Ureter (tissue), 1 donor: ENCODE data around the gene EIF3K. TPM values are rescaled to one million over a fixed set of nuclear protein-coding genes. Genes with fewer than 3 reads are reported as not detected.

ENCODE experiments used
- DNase-seq: peaks from one replicate; pipeline ENCODE4 v3.0.0-alpha.2; 2020; ENCODE audit warnings: low spot score
- total RNA-seq: library from RNA; stranded (reverse); gene quantifications from one replicate; pipeline ENCODE4 v1.2.4, GENCODE V29; 2023
- donor health status: DM: yes; HTN: yes; CAD: no.

Gene EIF3K
- total RNA-seq, 1 donor from 2014 or later = 322 TPM

DNA sequence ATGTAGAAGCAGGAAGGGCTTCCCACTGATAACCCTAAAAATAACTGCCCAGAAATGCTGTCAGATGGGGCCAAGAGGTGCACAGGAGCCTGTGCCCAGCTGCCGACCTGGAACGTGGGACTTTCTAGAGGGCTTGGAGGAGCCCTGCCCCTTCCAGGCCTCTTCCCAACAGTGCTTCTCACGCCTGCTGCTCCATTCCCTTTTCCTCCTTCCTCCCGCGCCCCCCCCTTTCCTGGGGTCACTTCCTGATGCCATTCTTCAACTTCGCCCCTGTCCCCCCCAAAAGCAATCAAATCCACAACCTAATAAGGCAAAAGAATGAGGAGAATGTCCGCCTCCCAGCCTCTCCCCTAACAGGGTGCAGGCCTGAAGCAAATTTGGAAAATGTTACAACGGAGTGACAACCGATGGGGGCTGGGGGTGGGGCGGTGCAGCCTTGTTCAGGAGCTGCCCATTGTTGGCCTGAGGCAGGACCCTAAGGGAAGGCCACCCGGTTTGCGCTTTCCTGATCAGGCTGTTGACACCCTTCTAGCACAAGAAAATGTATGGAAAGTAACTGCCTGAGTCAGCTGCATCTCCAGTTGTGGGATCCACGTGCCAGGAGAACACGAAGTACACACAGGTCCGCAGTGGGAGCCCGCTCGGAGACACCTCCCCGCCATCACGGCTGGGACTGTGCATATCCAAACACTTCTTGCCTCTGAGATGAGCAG, 47.1 kb downstream of the EIF3K start:
- peak; percentile 81 for DNase-seq

DNA sequence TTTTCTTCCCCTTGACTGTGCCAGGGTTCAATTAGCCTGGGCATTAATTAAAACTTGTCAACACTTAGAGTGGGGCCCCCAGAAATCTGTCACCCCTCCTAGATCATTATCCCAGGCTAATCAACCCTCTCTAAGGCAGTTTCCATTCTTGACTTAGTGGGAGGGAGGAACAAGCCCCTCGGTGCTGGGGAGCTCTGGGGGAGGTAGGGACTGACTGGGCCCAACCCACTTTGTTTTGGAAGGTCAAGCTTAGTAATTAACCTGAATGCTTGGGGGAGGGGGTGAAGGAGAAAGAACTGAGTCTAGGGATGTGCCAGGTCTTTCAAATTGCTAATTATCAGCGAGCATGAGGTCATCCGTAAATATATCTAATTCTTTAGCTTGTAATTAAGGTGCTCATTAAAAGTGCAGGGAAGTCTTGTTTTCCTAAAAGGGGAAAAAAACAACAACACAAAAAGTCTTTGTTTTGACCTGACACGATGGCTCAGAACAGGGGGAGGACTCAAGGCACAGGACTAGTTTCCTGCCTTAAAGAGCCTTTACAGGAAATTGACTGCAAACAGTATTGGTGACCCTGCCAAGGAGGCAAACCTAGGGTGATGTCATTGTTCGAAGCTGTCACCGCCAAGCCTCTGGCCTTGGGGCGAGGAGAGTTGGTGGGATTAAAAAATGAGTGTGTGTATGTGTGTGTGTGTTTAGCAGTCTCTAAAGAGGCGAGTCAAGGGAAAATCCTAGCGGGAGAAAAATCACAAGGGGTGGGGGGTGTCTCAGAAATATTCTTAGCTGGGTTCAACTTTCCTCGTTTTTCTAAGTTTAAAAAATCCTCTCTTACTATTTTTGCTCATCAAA, 47.9 kb downstream of the EIF3K start:
- DNase-seq = no peak

DNA sequence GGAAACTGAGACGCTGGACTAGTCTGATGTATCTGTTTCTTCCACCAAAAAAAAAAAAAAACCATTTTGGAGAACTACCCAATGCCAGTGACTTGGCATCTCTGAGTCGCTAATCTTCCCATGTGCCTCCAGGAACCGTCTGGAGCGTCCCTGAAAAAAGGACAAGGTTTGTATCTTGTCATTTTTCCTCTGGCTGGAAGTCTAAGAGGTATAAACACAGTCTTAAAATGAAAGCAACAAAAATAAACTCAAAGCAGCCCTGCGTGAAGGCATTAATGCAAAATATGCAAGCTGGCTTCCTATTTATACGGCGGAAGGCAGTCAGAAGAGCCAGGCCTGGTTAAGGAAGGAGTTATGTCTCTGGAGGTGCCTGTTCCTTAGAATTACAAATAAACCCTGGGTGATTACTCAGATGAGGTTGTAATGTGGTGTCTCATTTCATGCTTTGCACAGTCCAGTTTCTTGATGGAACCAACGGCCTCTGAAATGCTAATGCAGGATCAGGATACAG, 48.7 kb downstream of the EIF3K start:
- no peak for DNase-seq

DNA sequence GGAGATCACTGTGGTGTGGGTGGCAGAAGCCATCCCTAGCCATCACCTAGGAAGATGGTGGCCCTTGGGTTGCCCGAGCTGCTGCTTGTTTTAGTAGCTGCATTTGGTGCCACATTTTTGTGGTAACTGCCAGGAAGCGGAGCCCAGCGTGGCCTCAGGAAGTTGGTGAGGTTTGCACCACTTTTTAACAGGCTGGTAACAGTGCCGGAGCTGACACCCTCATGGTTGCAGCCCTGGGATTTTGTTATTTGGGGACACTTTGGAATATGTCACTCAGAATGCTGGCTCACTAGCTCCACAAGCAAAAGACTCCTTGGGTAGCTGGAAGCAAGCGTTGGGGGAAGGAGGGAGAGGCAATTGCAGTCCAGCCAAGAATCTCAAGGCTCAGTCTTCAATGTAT, 50.6 kb downstream of the EIF3K start:
- DNase-seq = no peak

DNA sequence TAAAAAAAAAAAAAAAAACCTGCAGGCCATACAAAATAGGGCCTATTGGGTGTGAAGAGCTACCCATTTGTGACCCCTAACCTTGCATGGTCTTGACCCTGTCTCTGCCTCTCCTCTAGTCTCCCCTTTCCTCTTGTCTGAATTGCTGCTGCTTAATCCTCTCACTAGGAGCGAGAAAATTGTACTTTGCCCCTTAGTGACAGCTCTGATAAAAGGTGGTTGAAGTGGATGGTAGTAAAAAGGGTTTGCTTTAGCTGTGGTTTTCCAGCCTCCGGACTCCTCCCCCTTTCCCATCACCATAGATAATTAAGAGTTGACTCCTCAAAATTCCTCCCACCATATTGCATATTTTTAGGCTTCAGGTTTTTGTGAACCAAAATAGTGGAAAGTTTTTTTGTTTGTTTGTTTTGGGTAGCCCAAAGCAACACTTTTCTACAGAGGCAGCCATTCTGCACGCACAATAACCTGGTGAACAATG, 52.0 kb downstream of the EIF3K start:
- DNase-seq = no peak

DNA sequence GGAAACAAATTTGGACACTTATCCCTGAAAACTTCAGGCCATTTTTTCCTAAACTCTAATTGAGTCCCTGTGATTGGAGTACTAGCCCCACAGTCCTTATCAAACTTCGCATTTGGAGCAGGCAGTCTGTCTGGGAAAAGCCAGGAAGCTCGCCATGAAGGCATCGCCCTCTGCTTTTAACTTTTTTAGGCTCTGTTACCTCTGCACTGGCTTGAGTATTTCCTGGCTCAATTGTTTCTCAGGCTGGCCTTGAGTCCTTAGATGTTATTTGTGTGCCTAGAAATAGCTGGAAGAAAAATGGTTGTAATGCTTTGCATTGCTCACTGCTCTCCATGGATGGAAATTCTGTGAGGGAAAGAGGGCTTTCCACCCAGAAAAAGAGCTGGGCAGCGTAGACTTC, 52.7 kb downstream of the EIF3K start:
- DNase-seq = no peak

DNA sequence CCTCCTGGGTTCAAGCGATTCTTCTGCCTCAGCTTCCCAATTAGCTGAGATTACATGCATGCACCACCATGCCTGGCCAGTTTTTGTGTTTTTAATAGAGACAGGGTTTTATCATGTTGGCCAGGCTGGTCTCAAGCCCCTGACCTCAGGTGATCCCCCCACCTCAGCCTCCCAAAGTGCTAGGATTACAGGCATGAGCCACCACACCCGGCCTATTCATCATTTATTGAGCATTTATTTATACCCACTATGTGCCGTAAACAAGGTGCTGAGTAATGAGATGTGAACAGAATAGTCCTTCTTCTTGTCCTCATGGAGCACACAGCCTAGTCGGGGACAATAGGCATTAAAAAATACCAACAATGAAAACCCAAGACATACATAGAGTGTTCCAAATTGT, 54.0 kb downstream of the EIF3K start:
- no peak for DNase-seq

DNA sequence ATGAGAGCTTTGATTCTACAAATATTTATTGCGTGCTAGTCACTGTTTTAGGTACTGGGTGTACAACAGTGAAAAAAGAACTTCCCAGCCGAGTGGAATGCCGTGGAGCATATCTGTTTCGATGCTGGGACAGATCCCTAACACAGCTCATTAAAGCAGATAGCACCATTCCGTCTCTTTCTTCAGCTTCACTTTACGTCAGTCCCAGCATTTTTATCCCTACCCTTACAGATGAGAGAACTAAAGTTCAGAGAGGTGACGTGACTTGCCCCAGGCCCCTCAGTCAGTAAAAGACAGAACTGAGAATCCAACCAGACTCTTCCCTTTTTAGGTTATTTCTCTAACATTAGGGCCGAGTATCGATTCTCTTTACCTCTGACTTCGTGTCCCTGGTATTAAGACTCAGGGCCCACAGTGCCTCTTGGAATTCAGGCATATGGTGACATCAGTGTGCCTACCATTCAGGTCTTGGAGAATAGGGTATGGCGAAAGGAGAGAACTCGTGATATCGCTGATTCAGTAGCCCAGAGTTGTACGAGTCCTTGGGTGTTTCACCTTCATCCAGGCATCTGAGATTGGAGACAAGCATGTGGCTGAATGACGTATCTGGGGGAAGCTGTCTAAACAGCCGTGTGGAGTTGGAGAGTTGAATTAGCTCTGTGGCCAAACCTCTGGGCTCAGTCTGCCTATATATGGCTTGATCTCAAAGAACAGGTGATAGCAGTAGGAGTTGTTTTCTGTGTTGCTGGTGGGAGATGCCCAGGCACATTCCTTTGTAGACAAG, 55.6 kb downstream of the EIF3K start:
- DNase-seq = no peak

DNA sequence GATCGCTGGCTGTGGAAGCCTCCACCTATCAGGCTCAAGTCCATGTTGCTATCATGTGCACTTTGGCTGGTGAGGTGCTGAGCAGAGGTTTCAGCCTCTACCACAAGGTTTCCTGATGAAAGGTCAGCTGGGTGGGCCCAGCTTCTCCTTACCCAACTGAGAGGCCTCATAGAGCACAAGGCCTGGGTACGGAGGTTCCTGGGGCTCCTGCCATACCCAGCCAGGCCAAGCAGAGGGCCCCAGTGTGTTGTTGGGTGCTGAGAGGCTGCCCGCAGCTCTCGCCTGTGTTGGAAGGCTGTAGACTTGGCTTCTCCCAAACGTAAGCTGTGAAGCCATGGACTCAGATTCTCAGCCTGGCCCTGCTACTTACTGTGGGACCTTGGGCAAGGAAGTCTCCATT, 56.6 kb downstream of the EIF3K start:
- DNase-seq = no peak

DNA sequence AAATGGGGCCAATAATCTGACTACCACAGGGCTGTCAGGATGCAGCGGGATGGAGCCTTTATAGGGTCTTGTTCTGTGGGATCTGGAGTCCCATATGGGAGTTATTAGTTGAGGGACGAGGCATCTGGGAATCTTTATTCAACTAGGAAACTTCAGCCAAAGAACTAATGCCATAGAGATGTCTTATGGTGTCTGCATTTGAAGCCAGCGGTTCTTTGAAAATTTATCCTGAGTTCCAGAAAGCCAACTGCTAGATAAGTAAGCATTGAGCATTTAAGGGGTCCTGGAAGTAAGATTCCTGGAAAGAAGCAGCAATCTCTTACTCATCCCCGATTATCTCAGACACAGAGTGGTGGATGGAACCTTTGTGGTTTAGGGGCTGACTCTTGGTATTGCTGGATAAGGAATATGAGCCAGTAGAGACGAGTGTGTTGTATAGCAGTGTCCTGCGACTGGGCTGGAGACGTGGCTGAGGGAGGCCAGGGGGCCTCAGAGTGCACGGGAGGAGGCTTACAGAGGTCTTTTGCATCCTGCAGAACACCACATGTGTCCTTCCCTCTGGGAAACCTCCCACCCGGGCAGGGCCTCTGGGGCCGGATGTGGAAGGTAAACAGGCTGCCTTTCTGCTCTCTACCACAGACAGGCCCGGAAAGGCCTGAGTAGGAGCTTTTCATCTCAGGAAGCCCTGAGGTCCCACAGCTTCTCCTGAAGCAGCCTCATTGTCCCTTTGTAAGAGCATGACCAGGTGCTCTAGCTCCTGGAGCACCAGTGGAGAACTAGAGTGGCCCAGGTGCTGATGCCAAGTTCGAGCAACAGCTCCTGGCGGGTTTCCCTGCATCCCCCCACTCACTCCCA, 57.3 kb downstream of the EIF3K start:
- DNase-seq = no peak

DNA sequence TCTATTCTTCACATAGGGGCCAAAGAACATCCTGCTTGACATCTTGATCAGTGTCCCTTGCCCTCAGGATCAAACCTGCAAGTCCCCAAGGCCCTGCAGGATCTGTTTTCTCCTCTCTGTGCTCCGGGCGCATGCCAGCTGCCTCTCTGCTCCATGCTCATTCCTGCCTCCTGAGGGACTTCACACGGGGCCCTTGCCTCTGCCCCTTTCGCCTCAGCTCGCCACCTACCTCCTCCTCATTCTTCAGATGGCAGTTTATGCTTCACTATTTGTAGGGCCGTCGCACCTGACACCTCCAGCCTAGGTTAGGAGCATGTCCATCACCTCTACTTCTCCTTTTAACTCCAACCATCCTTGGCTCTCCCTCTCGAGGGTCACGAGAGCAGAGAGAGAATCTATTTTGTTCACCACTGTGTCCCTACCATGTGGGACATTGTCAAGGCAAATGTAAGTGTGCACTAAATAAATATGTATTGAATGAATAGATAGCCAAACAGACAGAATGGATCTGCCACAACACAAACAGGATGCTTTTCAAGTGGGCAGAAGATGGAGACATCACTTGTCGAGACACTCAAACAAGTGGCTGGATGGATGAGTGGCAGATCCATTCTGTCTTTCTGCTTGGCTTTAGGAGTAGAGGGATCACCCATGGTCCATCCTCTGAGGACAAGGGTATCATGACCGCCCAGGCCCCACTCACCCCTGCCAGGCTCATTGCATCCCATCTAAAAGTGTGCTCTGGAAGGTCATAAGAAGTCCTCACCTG, 58.1 kb downstream of the EIF3K start:
- no peak for DNase-seq

DNA sequence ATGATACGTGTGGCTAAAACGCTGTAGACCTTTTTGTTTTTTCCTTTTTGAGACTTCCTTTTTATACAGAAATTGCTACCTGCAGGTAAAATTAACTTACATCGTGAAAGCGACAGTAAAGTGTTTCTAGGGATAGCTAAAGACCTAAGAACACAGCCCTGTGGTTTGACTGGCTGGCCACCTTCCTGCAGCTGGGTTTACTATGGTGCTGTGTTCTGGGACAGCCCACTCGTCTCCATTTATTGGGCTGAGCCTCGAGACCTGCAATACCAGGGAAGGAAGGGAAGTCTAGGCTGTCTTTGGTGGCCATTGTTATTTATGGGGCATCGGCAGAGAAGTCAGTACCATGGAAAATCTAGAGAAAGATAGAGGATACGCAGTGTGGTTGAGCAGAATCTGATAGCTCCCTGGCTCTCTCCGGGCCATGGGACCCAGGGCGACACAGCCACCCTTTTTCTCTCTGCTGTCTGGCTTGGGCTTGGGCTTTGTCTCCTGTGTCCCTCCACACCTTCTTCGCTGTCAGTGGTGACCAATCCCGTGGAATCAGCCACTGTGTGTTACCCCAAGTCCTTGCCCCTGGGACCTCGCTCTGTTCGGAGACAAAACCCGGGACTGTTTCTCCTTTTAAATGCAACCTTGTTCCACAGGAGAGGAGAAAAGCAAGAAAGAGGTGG, 59.4 kb downstream of the EIF3K start:
- DNase-seq = no peak

DNA sequence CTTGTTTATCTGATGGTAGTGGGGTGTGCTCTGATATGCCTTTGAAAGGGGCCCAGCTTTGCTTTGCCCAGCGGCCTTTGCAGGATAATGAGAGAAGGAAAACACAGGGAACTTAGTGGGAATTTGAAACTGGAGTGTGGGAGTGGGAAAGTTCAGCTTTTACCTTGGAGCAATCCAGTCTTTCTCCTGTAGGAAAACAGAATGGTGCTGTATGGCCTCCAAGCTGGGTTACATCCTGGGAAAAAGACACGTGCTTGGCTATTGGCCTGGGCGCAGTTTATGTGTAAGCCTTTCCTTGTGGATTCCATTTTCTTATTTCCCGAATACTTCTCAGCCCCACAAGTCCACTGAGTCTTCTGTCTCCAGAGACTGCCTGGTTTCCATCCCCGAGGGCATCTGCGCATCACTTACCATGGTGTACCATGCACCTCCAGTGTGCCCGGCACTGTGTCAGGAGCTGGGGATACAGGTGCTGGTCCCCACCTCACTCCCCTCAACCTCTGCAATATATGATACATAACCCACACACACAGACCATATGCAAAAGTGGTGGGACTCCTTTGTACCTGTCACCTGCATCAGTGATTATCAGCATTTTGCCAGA, 60.0 kb downstream of the EIF3K start:
- DNase-seq = no peak

DNA sequence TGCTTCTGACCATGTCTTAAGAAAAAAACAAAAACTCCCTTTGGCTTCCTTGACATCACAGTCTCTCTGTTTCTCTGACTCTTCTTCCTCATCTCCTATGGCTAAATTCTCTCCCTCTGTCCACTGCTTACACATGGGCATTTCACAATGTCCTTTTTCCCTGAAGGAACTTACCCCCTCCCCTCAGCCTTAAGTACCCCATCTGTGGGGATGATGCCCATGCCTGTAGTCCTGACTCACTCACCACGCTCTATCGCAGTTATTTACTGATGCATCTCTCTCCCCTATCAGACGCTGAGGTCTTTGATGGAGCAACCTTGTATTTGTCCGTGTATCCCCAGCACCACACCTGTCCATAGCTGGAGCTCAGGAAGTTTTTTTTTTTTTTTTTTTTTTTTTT, 60.9 kb downstream of the EIF3K start:
- no peak for DNase-seq

DNA sequence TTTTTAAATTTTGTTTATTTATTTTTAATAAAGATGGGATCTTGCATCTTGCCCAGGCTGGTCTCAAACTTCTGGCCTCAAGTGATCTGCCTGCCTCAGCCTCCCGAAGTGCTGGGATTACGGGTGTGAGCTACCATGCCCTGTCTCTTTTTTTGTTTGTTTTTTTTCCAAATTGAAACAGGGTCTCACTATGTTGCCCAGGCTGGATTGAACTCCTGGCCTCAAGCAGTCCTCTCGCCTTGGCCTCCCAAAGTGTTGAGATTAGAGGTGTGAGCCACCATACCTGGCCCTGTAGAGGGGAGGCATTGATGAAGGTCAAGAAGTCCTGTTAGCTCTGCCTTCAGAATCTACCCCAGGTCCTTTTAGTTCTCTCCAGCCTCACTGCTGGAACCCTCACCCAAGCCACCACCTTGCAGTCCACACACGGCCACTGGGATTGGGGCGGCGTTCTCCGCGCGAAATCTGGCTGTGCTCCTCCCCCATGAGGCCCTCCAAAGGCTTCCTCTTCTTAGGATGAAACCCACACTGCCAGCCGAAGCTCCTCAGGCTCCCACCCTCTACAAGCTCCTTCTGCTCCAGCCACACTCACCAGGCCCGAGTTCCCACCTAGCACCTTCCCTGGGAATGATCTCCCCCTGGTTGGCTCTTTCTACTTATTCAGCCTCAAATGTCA, 63.3 kb downstream of the EIF3K start:
- no peak for DNase-seq

DNA sequence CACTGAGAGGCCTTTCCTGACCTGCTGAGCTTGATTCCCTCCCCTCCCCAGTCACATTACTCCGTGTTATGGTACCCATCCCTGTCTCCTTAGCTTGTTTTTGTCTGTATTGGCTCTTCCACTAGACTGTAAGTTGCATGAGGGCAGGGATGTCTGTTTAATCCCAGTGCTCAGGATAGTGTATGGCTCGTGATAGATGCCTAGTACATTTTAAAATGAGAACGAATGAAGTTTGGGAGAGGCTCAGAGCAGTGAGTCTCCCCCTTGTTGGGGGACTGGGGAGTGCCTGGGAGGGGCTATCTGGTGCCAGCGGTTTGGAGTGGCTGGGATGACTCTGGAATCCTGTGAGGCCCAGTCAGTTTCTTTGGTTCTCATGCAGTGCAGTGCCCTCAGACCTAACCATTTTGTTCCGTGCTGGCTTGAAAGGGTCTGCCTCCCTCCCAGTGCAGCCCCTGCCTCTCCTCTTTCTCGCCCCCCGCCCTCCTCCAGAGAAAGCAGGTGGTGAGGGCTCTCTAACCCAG, 63.9 kb downstream of the EIF3K start:
- no peak for DNase-seq

DNA sequence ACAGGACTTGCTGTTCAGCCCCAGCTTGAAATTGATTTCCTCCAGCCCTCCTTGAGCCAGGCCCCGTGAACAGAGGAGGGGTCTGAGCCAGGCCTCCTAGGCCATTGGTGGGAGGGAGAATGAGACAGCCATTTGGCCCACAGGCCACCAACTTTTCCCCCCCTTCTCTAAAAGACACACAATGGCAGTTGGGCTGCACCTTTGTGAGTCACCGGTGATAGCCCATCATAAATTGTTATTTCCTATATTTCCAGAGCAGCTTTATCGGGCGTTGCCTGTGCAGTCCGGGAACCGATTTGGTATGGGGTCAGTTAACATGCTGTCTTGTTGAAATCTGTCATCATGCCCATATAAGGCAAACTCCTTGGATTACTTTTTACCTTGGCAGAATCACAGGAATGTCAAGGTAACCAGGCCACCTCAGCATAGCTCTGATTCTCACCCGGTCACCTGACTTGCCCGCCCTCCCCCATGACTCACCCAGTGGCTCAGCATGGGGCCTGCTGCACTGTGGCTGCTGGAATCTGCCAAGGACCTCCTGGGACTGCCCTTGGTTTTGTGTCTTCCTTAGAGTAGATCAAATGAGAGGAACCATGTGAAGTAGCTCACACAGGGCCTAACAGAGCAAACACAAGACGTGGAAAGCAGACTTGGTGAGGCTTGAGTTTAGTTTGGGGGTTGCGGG, 64.5 kb downstream of the EIF3K start:
- DNase-seq = peak; percentile 91
